GM19395 (cell line): ENCODE measurements around the gene SPEM1.

Experiments used
- ATAC-seq: cut with Tn5 transposase; IDR thresholded peaks from one replicate; pipeline ENCODE4 v1.9.1; 2021; ENCODE audit warnings: mild to moderate bottlenecking, moderate library complexity; ENCODE audit not compliant: unreplicated experiment

SPEM1 gene

GRCh38 chr17:7398612-7399011 lies 21.5 kb upstream of the SPEM1 start:
- ATAC-seq, result no peak

- ATAC-seq, result no peak
Measured at GRCh38 chr17:7403043-7403726, 16.9 kb upstream of the SPEM1 start.

GRCh38 chr17:7403727-7403976 lies 16.5 kb upstream of the SPEM1 start:
- peak; percentile 28 for ATAC-seq

DNA sequence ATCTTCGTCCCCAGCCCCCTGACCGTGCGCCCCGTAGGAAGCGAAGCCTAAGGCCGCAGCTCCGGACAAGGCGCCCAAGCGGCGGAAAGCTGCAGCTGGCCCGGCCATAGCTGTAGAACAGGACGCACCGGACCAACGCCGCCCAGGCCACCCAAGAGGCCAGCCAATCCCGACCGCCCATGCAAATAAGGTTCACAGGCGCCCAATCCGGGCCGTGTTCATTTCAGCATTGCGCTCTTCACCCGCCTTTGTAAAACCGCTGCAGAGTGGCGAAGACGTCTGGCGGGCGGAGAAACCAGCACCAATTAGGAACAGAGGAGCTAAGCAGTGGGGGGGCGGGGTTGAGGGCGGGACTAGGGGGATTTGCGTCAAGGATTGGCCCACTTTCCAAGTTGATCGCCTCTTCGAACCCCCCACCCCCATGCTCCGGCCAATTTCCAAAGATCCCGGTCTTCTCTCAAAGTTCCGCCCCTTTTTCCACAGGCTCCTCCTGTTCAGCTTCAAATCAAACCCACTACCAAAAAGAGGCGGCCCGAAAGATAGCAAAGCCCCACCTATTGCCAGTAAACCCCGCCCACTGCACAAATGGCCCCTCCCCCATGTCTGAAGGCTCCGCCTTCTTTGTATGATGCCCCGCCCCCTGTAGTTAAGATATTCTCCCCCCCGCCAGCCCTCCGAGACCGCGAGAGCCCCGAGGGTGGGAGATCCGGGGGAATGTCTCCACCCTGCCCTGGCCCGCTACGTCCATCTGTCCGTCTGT lies 16.0 kb upstream of the SPEM1 start, which contains the start of gene TMEM256:
Gene TMEM256, minus strand, starts transcription at position 121 of the 760 bp plus-strand sequence. Its CDS starts 13 bp downstream, at position 108.
- ATAC-seq, result peak; percentile 88

- no peak for ATAC-seq
Measured at GRCh38 chr17:7404737-7405349, 15.3 kb upstream of the SPEM1 start.

DNA sequence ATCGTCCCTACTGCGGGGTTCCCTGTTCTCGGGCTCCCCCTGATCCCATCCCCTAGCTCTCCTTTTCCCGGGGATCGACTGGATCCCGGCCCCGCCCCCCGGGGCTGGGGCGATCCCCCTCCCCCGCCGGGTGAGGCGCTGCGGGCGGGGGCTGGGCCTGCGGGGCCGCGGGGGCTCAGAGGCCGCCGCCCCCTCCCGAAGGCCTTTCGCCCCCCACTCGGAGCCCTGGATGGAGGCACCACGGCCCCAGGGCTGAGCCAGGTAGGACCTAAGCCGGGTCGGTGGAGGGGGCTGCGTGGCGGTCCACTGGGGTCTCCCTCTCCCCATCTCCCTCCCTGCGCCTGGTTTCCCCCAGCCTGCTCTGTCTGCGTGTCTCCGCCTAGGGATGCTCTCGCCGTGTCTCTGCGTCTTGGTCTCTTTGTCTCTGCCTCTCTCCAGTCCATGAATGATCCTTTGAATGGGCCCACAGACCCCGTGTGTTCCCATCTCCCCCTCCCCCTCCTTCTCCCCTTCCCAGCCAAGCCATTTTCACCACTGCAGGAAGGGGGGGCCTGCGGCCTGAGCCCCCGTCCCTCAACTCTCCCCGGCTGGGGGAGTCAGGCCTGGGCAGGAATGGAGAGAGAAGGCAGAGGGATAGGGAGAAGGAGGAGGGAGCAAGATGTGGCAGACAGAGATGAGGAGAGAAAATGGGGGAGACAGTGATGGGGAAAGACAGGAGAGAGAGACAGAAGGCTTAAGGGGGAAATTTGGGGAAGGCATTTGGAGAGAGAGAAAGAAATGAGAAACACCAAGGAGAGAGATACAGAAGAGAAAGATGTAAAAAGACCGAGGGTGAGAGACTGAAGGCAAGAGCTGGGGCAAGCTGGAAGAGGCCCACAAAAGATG lies 14.5 kb upstream of the SPEM1 start:
- ATAC-seq, result no peak

DNA sequence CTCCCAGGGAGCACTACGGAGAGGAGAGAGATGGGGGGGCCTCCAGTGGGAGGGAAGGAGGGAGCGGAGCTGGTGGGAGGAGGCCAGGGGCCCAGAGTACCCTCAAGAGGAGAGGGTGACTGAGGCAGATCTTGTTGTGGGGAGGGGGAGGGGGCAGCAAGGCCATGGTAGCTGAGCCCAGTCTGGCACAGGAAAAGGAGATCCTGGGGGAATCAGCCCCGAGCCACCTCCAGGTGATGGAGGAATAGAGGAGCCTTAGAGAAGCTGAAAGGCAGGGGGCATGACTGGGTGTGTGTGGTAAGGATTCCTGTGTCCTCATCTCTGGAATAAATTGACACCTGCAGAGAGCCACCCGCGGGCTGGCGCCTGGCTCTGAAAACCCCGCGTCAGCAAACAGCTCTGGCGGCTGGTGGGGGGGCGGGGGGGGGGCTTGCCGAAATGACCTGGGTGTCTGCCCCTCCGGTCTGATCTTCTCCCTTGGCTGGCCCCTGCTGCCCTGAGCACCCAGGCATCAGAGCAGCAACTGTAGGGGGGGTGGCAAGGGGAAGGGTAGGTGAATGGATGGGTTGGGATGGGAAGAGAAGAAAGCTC lies 13.8 kb upstream of the SPEM1 start:
- no peak for ATAC-seq

DNA sequence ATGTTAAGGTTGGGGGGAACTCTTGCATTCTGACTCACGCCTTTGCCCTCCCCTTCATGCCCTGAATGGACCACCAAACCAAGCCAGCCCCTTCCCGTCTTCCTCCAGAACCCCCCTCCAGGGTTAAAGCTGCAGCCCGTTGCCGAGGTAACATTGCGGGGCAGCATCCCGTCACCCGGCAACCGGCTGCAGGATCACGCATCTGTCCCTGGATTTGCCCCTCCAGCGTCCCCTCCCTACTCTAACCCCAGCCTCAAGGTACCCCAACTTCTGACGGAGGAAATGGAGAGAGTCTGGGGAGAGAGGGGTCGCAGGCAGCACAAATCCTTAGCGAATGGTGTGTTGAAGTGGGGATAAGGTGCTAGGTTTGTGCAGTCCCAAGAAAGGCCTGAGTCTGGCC lies 13.0 kb upstream of the SPEM1 start:
- no peak for ATAC-seq

DNA sequence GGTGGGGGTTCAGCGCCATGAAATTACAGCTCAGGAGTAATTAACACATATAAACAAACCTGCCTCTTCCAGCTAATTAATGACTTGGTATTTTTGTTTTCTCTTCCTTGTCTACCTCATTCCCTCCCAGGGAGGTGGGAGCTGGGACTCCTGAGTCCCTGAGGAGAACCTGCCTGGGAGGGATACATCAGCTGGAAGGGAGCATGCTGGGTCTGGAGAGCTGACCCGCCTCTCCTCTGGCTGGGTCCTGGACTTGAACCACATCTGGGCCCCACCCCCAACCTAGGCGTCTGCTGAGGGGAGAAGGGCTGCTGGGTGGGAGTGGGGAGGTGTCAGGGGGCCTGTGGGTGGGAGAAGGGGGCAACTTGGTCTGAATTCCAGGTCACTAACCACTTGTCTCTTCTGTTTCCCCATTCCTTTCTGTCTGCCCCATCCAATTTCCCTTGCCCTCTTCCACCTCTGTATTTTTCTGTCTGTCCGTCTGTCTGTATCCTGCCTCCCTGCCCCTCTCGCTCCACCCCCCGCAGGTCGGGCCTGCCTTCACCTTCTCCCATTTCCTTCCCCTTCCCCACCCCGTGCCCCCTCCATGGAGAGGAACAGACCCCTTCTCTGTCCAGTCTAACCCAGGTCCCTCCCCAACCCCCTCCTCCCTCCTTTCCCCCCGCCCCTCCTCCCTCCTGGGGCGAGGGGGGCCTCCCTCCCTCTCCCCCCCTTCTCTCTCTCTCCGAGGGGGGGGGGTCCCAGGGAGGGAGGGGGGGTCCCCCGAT lies 12.5 kb upstream of the SPEM1 start, which contains the start of gene NLGN2:
Gene NLGN2, plus strand, starts transcription at position 361 of the 767 bp plus-strand sequence. CDS start 411 bp downstream, outside the sequence.
- ATAC-seq, result no peak

DNA sequence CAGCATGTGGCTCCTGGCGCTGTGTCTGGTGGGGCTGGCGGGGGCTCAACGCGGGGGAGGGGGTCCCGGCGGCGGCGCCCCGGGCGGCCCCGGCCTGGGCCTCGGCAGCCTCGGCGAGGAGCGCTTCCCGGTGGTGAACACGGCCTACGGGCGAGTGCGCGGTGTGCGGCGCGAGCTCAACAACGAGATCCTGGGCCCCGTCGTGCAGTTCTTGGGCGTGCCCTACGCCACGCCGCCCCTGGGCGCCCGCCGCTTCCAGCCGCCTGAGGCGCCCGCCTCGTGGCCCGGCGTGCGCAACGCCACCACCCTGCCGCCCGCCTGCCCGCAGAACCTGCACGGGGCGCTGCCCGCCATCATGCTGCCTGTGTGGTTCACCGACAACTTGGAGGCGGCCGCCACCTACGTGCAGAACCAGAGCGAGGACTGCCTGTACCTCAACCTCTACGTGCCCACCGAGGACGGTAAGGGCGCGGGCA lies 11.8 kb upstream of the SPEM1 start:
- ATAC-seq, result no peak

- ATAC-seq, result no peak
Measured at GRCh38 chr17:7408863-7409262, 11.3 kb upstream of the SPEM1 start.

DNA sequence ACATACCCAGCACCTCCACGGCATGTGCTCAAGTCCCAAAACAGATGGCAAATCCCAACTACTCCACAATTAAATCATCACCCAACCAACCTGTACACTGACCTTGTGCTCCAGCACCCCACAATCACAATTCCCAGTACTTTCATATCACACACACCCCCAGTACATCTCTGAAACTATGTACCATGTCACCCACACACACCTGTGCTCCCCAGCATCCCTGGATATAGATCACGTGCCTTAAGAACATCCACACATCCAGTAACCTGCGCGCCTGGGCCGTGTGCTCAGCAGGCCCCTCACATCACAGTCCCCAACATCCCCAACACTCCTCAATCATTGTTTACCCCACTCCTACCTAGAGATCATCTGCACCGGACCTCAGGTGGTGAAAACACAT lies 10.4 kb upstream of the SPEM1 start:
- no peak for ATAC-seq

- no peak for ATAC-seq
Measured at GRCh38 chr17:7410634-7411426, 9.3 kb upstream of the SPEM1 start.

- no peak for ATAC-seq
Measured at GRCh38 chr17:7411427-7411750, 8.7 kb upstream of the SPEM1 start.

GRCh38 chr17:7413346-7413985 lies 6.7 kb upstream of the SPEM1 start:
- ATAC-seq, result no peak

DNA sequence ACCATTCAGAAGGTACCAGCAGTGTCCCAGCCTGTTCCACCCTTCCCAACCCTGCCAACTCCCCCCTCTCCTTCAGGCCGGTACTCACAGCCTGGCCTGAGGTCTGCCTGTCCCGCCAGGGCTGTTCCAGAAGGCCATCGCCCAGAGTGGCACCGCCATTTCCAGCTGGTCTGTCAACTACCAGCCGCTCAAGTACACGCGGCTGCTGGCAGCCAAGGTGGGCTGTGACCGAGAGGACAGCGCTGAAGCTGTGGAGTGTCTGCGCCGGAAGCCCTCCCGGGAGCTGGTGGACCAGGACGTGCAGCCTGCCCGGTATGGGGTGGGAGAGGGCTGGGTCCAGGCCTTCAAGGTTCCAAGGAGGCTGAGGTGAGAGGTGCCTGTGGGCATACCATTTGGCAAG lies 5.3 kb upstream of the SPEM1 start:
- ATAC-seq, result no peak

DNA sequence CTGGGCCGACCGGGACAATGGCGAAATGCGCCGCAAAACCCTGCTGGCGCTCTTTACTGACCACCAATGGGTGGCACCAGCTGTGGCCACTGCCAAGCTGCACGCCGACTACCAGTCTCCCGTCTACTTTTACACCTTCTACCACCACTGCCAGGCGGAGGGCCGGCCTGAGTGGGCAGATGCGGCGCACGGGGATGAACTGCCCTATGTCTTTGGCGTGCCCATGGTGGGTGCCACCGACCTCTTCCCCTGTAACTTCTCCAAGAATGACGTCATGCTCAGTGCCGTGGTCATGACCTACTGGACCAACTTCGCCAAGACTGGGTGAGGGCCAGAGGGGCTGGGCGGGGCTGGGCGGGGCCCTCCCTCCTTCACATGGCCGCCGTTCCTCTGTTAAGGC lies 4.3 kb upstream of the SPEM1 start:
- ATAC-seq, result no peak

GRCh38 chr17:7416323-7416722 lies 3.8 kb upstream of the SPEM1 start:
- ATAC-seq, result no peak
